ENCODE results near the gene HYKK. TPM values are rescaled to one million over a fixed set of nuclear protein-coding genes. Genes with fewer than 3 reads are reported as not detected.

HYKK gene
- total RNA-seq = 1 to 10 TPM; 2.8 to 6.3 (median 3.2) TPM

- TF ChIP-seq CTCF (IDR thresholded peaks at IDR 0.05) (peak; percentile 20 to 59 (median 31)), POLR2AphosphoS5 (IDR thresholded peaks at IDR 0.05) (peak in 1 of 2 donors; percentile 47), POLR2A (IDR thresholded peaks at IDR 0.05) (peak in 2 of 4 donors; percentile 20 to 56), EP300 (IDR thresholded peaks at IDR 0.05) (no peak)
- peak within 1 kb of the TSS; percentile 68 to 93 (median 80) for H3K4me3 ChIP-seq
- ATAC-seq (ENCODE audit: low FRiP score in 2 of 2) (peak; percentile 97 to 98), DNase-seq (peak; percentile 94 to 95)
- peak within 1 kb of the TSS; percentile 13 to 75 (median 64) for H3K27ac ChIP-seq
- H3K27me3 ChIP-seq = no peaks in the 10 kb centered on the region
- H3K4me1 ChIP-seq = peaks cover 7 to 14% (median 9%) of the 10 kb centered on the region in 4 donors
- 3 to 4% methylated on average over 27 to 32 of the region's 63 CpGs for WGBS, 2 donors
- H3K9me3 ChIP-seq = no peaks in the 10 kb centered on the region
- no peaks in the 10 kb centered on the region for H3K36me3 ChIP-seq
These were observed at the start of gene HYKK for GRCh38 chr15:78506971-78507830. TSS of gene HYKK (plus strand) at chr15:78507577. CDS start at chr15:78513089, 5,512 bp downstream.

- Histone ChIP-seq H3K27ac (peak overlapping the region in 1 of 4 donors; percentile 49), H3K27me3 (no peaks in the 10 kb centered on the region), H3K9me3 (no peaks in the 10 kb centered on the region), H3K4me3 (no peak overlapping the region), H3K4me1 (peaks cover 17 to 42% (median 31%) of the 10 kb centered on the region in 4 donors), H3K36me3 (peaks cover 4 to 24% (median 16%) of the 10 kb centered on the region in 4 donors)
- WGBS, 2 donors = 87 to 88% methylated on average over 4 of the region's 4 CpGs
- ATAC-seq (ENCODE audit: low FRiP score in 2 of 2) (no peak), DNase-seq (no peak)
- no peak for TF ChIP-seq POLR2AphosphoS5 (IDR thresholded peaks at IDR 0.05)
- no peak for TF ChIP-seq EP300 (IDR thresholded peaks at IDR 0.05)
- no peak for TF ChIP-seq POLR2A (IDR thresholded peaks at IDR 0.05)
- no peak for TF ChIP-seq CTCF (IDR thresholded peaks at IDR 0.05)
These were observed 46.6 kb upstream of the HYKK start for GRCh38 chr15:78460737-78461136.

GRCh38 chr15:78461171-78461888 is 46.0 kb upstream of the HYKK start:
- Histone ChIP-seq H3K27ac (peak overlapping the region in 2 of 4 donors; percentile 45 to 49), H3K27me3 (no peaks in the 10 kb centered on the region), H3K9me3 (no peaks in the 10 kb centered on the region), H3K4me1 (peaks cover 11 to 36% (median 25%) of the 10 kb centered on the region in 4 donors), H3K36me3 (peaks cover 9 to 30% (median 21%) of the 10 kb centered on the region in 4 donors), H3K4me3 (no peak overlapping the region)
- no peak for ATAC-seq (ENCODE audit: low FRiP score in 2 of 2)
- 18 to 22% methylated on average over 3 of the region's 3 CpGs for WGBS, 2 donors
- DNase-seq = no peak
- TF ChIP-seq EP300 (IDR thresholded peaks at IDR 0.05) = no peak
- no peak for TF ChIP-seq POLR2AphosphoS5 (IDR thresholded peaks at IDR 0.05)
- TF ChIP-seq POLR2A (IDR thresholded peaks at IDR 0.05) = no peak
- no peak for TF ChIP-seq CTCF (IDR thresholded peaks at IDR 0.05)

GRCh38 chr15:78469031-78469430 is 38.3 kb upstream of the HYKK start:
- no peaks in the 10 kb centered on the region for H3K9me3 ChIP-seq
- WGBS, 2 donors = 91 to 93% methylated on average over 1 of the region's 1 CpG
- TF ChIP-seq POLR2A (IDR thresholded peaks at IDR 0.05) = no peak
- no peak for TF ChIP-seq CTCF (IDR thresholded peaks at IDR 0.05)
- DNase-seq = no peak
- ATAC-seq (ENCODE audit: low FRiP score in 2 of 2) = no peak
- no peak overlapping the region for H3K4me3 ChIP-seq
- no peak overlapping the region for H3K27ac ChIP-seq
- peaks cover 31 to 99% (median 51%) of the 10 kb centered on the region in 4 donors for H3K36me3 ChIP-seq
- no peaks in the 10 kb centered on the region for H3K27me3 ChIP-seq
- no peaks in the 10 kb centered on the region for H3K4me1 ChIP-seq

Data from upper lobe of left lung (tissue), 6 donors.